ENCODE results near the gene DRD5. TPM values are rescaled to one million over a fixed set of nuclear protein-coding genes. Genes with fewer than 3 reads are reported as not detected.

Gene DRD5
- total RNA-seq, 2 donors from 2014 or later, result not detected

Other genes starting within 250 kb of the DRD5 start
- gene SLC2A9, start 239.9 kb downstream of the DRD5 start, total RNA-seq, result 1 to 10 TPM; 1.8 to 3.3 TPM